ENCODE data around the gene NTM. TPM values are rescaled to one million over a fixed set of nuclear protein-coding genes. Genes with fewer than 3 reads are reported as not detected.

NTM gene
- polyA plus RNA-seq, 4 donors, result 0.94 to 3.1 (median 1.4) TPM; not detected in 1

GRCh38 chr11:131734871-131735270, 364.5 kb downstream of the NTM start:
- Histone ChIP-seq H3K36me3 (ENCODE audit: control insufficient read depth in 3 of 3, insufficient read depth in 2 of 3, low read depth in 1 of 3, low read length in 3 of 3) (no peaks in the 10 kb centered on the region), H3K4me3 (ENCODE audit: low read depth in 1 of 3, low read length in 3 of 3) (no peak overlapping the region), H3K27me3 (ENCODE audit: control insufficient read depth in 3 of 3, insufficient read depth in 3 of 3, low read length in 3 of 3) (peaks cover 0 to 2% (median 0%) of the 10 kb centered on the region in 3 donors), H3K27ac (ENCODE audit: low read depth in 1 of 3, low read length in 2 of 3) (no peak overlapping the region), H3K9me3 (ENCODE audit: control insufficient read depth in 2 of 2, insufficient read depth in 1 of 2, low read depth in 1 of 2, low read length in 1 of 2) (no peaks in the 10 kb centered on the region), H3K4me1 (ENCODE audit: control insufficient read depth in 3 of 3, insufficient read depth in 2 of 3, low read depth in 1 of 3, low read length in 2 of 3) (no peaks in the 10 kb centered on the region)
- DNase-seq, result no peak
- no peak for FAIRE-seq
- 38% methylated on average over 4 of the region's 4 CpGs for WGBS, 3 donors

GRCh38 chr11:131737357-131737756, 366.9 kb downstream of the NTM start:
- WGBS, 3 donors, result 54 to 64% (median 63%) methylated on average over 7 of the region's 7 CpGs
- Histone ChIP-seq H3K27me3 (ENCODE audit: control insufficient read depth in 3 of 3, insufficient read depth in 3 of 3, low read length in 3 of 3) (peaks cover 0 to 2% (median 0%) of the 10 kb centered on the region in 3 donors), H3K4me3 (ENCODE audit: low read depth in 1 of 3, low read length in 3 of 3) (no peak overlapping the region), H3K36me3 (ENCODE audit: control insufficient read depth in 3 of 3, insufficient read depth in 2 of 3, low read depth in 1 of 3, low read length in 3 of 3) (no peaks in the 10 kb centered on the region), H3K9me3 (ENCODE audit: control insufficient read depth in 2 of 2, insufficient read depth in 1 of 2, low read depth in 1 of 2, low read length in 1 of 2) (no peaks in the 10 kb centered on the region), H3K4me1 (ENCODE audit: control insufficient read depth in 3 of 3, insufficient read depth in 2 of 3, low read depth in 1 of 3, low read length in 2 of 3) (no peaks in the 10 kb centered on the region), H3K27ac (ENCODE audit: low read depth in 1 of 3, low read length in 2 of 3) (no peak overlapping the region)
- DNase-seq (no peak), FAIRE-seq (no peak)

GRCh38 chr11:131739243-131739882, 368.9 kb downstream of the NTM start:
- FAIRE-seq, result no peak
- Histone ChIP-seq H3K4me1 (ENCODE audit: control insufficient read depth in 3 of 3, insufficient read depth in 2 of 3, low read depth in 1 of 3, low read length in 2 of 3) (no peaks in the 10 kb centered on the region), H3K4me3 (ENCODE audit: low read depth in 1 of 3, low read length in 3 of 3) (no peak overlapping the region), H3K27me3 (ENCODE audit: control insufficient read depth in 3 of 3, insufficient read depth in 3 of 3, low read length in 3 of 3) (no peaks in the 10 kb centered on the region), H3K9me3 (ENCODE audit: control insufficient read depth in 2 of 2, insufficient read depth in 1 of 2, low read depth in 1 of 2, low read length in 1 of 2) (no peaks in the 10 kb centered on the region), H3K36me3 (ENCODE audit: control insufficient read depth in 3 of 3, insufficient read depth in 2 of 3, low read depth in 1 of 3, low read length in 3 of 3) (no peaks in the 10 kb centered on the region), H3K27ac (ENCODE audit: low read depth in 1 of 3, low read length in 2 of 3) (no peak overlapping the region)
- DNase-seq, result no peak
- WGBS, 3 donors, result 71 to 76% (median 75%) methylated on average over 11 of the region's 11 CpGs

GRCh38 chr11:131744847-131745246, 374.4 kb downstream of the NTM start:
- Histone ChIP-seq H3K4me3 (ENCODE audit: low read depth in 1 of 3, low read length in 3 of 3) (no peak overlapping the region), H3K9me3 (ENCODE audit: control insufficient read depth in 2 of 2, insufficient read depth in 1 of 2, low read depth in 1 of 2, low read length in 1 of 2) (no peaks in the 10 kb centered on the region), H3K4me1 (ENCODE audit: control insufficient read depth in 3 of 3, insufficient read depth in 2 of 3, low read depth in 1 of 3, low read length in 2 of 3) (no peaks in the 10 kb centered on the region), H3K36me3 (ENCODE audit: control insufficient read depth in 3 of 3, insufficient read depth in 2 of 3, low read depth in 1 of 3, low read length in 3 of 3) (no peaks in the 10 kb centered on the region), H3K27me3 (ENCODE audit: control insufficient read depth in 3 of 3, insufficient read depth in 3 of 3, low read length in 3 of 3) (no peaks in the 10 kb centered on the region), H3K27ac (ENCODE audit: low read depth in 1 of 3, low read length in 2 of 3) (no peak overlapping the region)
- WGBS, 3 donors, result 65 to 78% (median 73%) methylated on average over 8 of the region's 8 CpGs
- no peak for DNase-seq
- no peak for FAIRE-seq

GRCh38 chr11:131745405-131745804, 375.0 kb downstream of the NTM start:
- WGBS, 3 donors, result 63 to 66% (median 65%) methylated on average over 6 of the region's 6 CpGs
- Histone ChIP-seq H3K4me3 (ENCODE audit: low read depth in 1 of 3, low read length in 3 of 3) (no peak overlapping the region), H3K9me3 (ENCODE audit: control insufficient read depth in 2 of 2, insufficient read depth in 1 of 2, low read depth in 1 of 2, low read length in 1 of 2) (no peaks in the 10 kb centered on the region), H3K36me3 (ENCODE audit: control insufficient read depth in 3 of 3, insufficient read depth in 2 of 3, low read depth in 1 of 3, low read length in 3 of 3) (no peaks in the 10 kb centered on the region), H3K4me1 (ENCODE audit: control insufficient read depth in 3 of 3, insufficient read depth in 2 of 3, low read depth in 1 of 3, low read length in 2 of 3) (no peaks in the 10 kb centered on the region), H3K27me3 (ENCODE audit: control insufficient read depth in 3 of 3, insufficient read depth in 3 of 3, low read length in 3 of 3) (no peaks in the 10 kb centered on the region), H3K27ac (ENCODE audit: low read depth in 1 of 3, low read length in 2 of 3) (no peak overlapping the region)
- FAIRE-seq (no peak), DNase-seq (no peak)

- no peak overlapping the region for H3K27ac ChIP-seq (ENCODE audit: low read depth in 1 of 3, low read length in 2 of 3)
- no peak overlapping the region for H3K4me3 ChIP-seq (ENCODE audit: low read depth in 1 of 3, low read length in 3 of 3)
- no peaks in the 10 kb centered on the region for H3K4me1 ChIP-seq (ENCODE audit: control insufficient read depth in 3 of 3, insufficient read depth in 2 of 3, low read depth in 1 of 3, low read length in 2 of 3)
- no peaks in the 10 kb centered on the region for H3K9me3 ChIP-seq (ENCODE audit: control insufficient read depth in 2 of 2, insufficient read depth in 1 of 2, low read depth in 1 of 2, low read length in 1 of 2)
- no peaks in the 10 kb centered on the region for H3K36me3 ChIP-seq (ENCODE audit: control insufficient read depth in 3 of 3, insufficient read depth in 2 of 3, low read depth in 1 of 3, low read length in 3 of 3)
- H3K27me3 ChIP-seq (ENCODE audit: control insufficient read depth in 3 of 3, insufficient read depth in 3 of 3, low read length in 3 of 3), result no peaks in the 10 kb centered on the region
- FAIRE-seq, result no peak
- DNase-seq, result no peak
- 84 to 88% (median 86%) methylated on average over 12 of the region's 12 CpGs for WGBS, 3 donors
These were observed 375.8 kb downstream of the NTM start for GRCh38 chr11:131746201-131746600.

GRCh38 chr11:131748151-131749050, 378.0 kb downstream of the NTM start:
- DNase-seq (peak; percentile 45 to 48), FAIRE-seq (no peak)
- H3K4me3 ChIP-seq (ENCODE audit: low read depth in 1 of 3, low read length in 3 of 3), result no peak overlapping the region
- WGBS, 3 donors, result 26 to 32% (median 31%) methylated on average over 15 of the region's 15 CpGs
- no peaks in the 10 kb centered on the region for H3K4me1 ChIP-seq (ENCODE audit: control insufficient read depth in 3 of 3, insufficient read depth in 2 of 3, low read depth in 1 of 3, low read length in 2 of 3)
- no peaks in the 10 kb centered on the region for H3K9me3 ChIP-seq (ENCODE audit: control insufficient read depth in 2 of 2, insufficient read depth in 1 of 2, low read depth in 1 of 2, low read length in 1 of 2)
- no peaks in the 10 kb centered on the region for H3K27me3 ChIP-seq (ENCODE audit: control insufficient read depth in 3 of 3, insufficient read depth in 3 of 3, low read length in 3 of 3)
- no peaks in the 10 kb centered on the region for H3K36me3 ChIP-seq (ENCODE audit: control insufficient read depth in 3 of 3, insufficient read depth in 2 of 3, low read depth in 1 of 3, low read length in 3 of 3)
- no peak overlapping the region for H3K27ac ChIP-seq (ENCODE audit: low read depth in 1 of 3, low read length in 2 of 3)

GRCh38 chr11:131749101-131749500, 378.7 kb downstream of the NTM start:
- no peaks in the 10 kb centered on the region for H3K27me3 ChIP-seq (ENCODE audit: control insufficient read depth in 3 of 3, insufficient read depth in 3 of 3, low read length in 3 of 3)
- no peak overlapping the region for H3K4me3 ChIP-seq (ENCODE audit: low read depth in 1 of 3, low read length in 3 of 3)
- FAIRE-seq, result no peak
- 73 to 79% (median 79%) methylated on average over 2 of the region's 2 CpGs for WGBS, 3 donors
- no peaks in the 10 kb centered on the region for H3K9me3 ChIP-seq (ENCODE audit: control insufficient read depth in 2 of 2, insufficient read depth in 1 of 2, low read depth in 1 of 2, low read length in 1 of 2)
- H3K36me3 ChIP-seq (ENCODE audit: control insufficient read depth in 3 of 3, insufficient read depth in 2 of 3, low read depth in 1 of 3, low read length in 3 of 3), result no peaks in the 10 kb centered on the region
- DNase-seq, result no peak
- H3K4me1 ChIP-seq (ENCODE audit: control insufficient read depth in 3 of 3, insufficient read depth in 2 of 3, low read depth in 1 of 3, low read length in 2 of 3), result no peaks in the 10 kb centered on the region
- no peak overlapping the region for H3K27ac ChIP-seq (ENCODE audit: low read depth in 1 of 3, low read length in 2 of 3)

Data from small intestine (tissue), 7 donors.